Measurements from ENCODE around the gene METTL26. TPM values are rescaled to one million over a fixed set of nuclear protein-coding genes. Genes with fewer than 3 reads are reported as not detected.

The METTL26 gene
- total and polyA plus RNA-seq, 2 experiments from 2014 or later: 77.9 to 155 TPM

- 92% methylated on average over 22 of the region's 22 CpGs for WGBS (ENCODE audit: low lambda C conversion rate, missing lambda C conversion rate)
- no peaks in the 10 kb centered on the region for H3K9me2 ChIP-seq (replicated peaks; ENCODE audit: insufficient read depth)
- H4K20me1 ChIP-seq (ENCODE audit: insufficient read depth, poor library complexity, severe bottlenecking): no peaks in the 10 kb centered on the region
- H3K27me3 ChIP-seq: no peaks in the 10 kb centered on the region
- H3K27ac ChIP-seq: no peak overlapping the region
- H3K4me1 ChIP-seq (ENCODE audit: insufficient read depth): peaks cover 32% of the 10 kb centered on the region
- TF ChIP-seq EZH2 (IDR thresholded peaks at IDR 0.05; ENCODE audit: borderline replicate concordance): no peak
- no peak for TF ChIP-seq EZH2phosphoT487 (IDR thresholded peaks at IDR 0.05; ENCODE audit: low read depth, severe bottlenecking, unreplicated experiment)
- TF ChIP-seq CTCF (IDR thresholded peaks at IDR 0.05; ENCODE audit: poor library complexity): no peak
- H3K9me3 ChIP-seq (ENCODE audit: low read depth): no peaks in the 10 kb centered on the region
- no peak overlapping the region for H2AFZ ChIP-seq
- no peaks in the 10 kb centered on the region for H3K36me3 ChIP-seq (replicated peaks; ENCODE audit: insufficient read depth, low read depth)
- H3K4me3 ChIP-seq: no peak overlapping the region
- peaks cover 12% of the 10 kb centered on the region for H3K79me2 ChIP-seq
- DNase-seq (ENCODE audit: low spot score): no peak
- H3K4me2 ChIP-seq: no peak overlapping the region
Observed at GRCh38 chr16:634051-634670, 1.9 kb downstream of the METTL26 start.

DNA sequence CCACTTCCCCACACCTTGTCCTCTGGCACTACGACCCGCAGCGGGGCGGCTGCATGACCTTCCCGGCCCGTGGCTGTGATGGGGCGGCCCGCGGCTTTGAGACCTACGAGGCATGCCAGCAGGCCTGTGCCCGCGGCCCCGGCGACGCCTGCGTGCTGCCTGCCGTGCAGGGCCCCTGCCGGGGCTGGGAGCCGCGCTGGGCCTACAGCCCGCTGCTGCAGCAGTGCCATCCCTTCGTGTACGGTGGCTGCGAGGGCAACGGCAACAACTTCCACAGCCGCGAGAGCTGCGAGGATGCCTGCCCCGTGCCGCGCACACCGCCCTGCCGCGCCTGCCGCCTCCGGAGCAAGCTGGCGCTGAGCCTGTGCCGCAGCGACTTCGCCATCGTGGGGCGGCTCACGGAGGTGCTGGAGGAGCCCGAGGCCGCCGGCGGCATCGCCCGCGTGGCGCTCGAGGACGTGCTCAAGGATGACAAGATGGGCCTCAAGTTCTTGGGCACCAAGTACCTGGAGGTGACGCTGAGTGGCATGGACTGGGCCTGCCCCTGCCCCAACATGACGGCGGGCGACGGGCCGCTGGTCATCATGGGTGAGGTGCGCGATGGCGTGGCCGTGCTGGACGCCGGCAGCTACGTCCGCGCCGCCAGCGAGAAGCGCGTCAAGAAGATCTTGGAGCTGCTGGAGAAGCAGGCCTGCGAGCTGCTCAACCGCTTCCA is 2.6 kb downstream of the METTL26 start:
- Histone ChIP-seq H3K27me3 (no peaks in the 10 kb centered on the region), H3K9me2 (replicated peaks; ENCODE audit: insufficient read depth) (no peaks in the 10 kb centered on the region), H3K4me3 (no peak overlapping the region), H3K4me1 (ENCODE audit: insufficient read depth) (peaks cover 32% of the 10 kb centered on the region), H3K9me3 (ENCODE audit: low read depth) (no peaks in the 10 kb centered on the region), H3K27ac (no peak overlapping the region), H2AFZ (no peak overlapping the region), H3K4me2 (no peak overlapping the region), H4K20me1 (ENCODE audit: insufficient read depth, poor library complexity, severe bottlenecking) (no peaks in the 10 kb centered on the region), H3K79me2 (peaks cover 12% of the 10 kb centered on the region), H3K36me3 (replicated peaks; ENCODE audit: insufficient read depth, low read depth) (no peaks in the 10 kb centered on the region)
- 98% methylated on average over 55 of the region's 74 CpGs for WGBS (ENCODE audit: low lambda C conversion rate, missing lambda C conversion rate)
- DNase-seq (ENCODE audit: low spot score): no peak
- TF ChIP-seq EZH2 (IDR thresholded peaks at IDR 0.05; ENCODE audit: borderline replicate concordance) (no peak), CTCF (IDR thresholded peaks at IDR 0.05; ENCODE audit: poor library complexity) (no peak), EZH2phosphoT487 (IDR thresholded peaks at IDR 0.05; ENCODE audit: low read depth, severe bottlenecking, unreplicated experiment) (no peak)

- H3K27me3 ChIP-seq: no peaks in the 10 kb centered on the region
- no peak overlapping the region for H3K4me2 ChIP-seq
- WGBS (ENCODE audit: low lambda C conversion rate, missing lambda C conversion rate): 97% methylated on average over 57 of the region's 67 CpGs
Observed at GRCh38 chr16:632486-633335, 3.4 kb downstream of the METTL26 start.

More at GRCh38 chr16:632486-633335, 3.4 kb downstream of the METTL26 start:
- Histone ChIP-seq H4K20me1 (ENCODE audit: insufficient read depth, poor library complexity, severe bottlenecking) (no peaks in the 10 kb centered on the region), H3K9me2 (replicated peaks; ENCODE audit: insufficient read depth) (no peaks in the 10 kb centered on the region), H3K36me3 (replicated peaks; ENCODE audit: insufficient read depth, low read depth) (no peaks in the 10 kb centered on the region), H2AFZ (no peak overlapping the region), H3K4me1 (ENCODE audit: insufficient read depth) (peaks cover 27% of the 10 kb centered on the region), H3K79me2 (peaks cover 12% of the 10 kb centered on the region), H3K27ac (no peak overlapping the region), H3K9me3 (ENCODE audit: low read depth) (no peaks in the 10 kb centered on the region), H3K4me3 (no peak overlapping the region)
- TF ChIP-seq EZH2phosphoT487 (IDR thresholded peaks at IDR 0.05; ENCODE audit: low read depth, severe bottlenecking, unreplicated experiment): no peak
- TF ChIP-seq CTCF (IDR thresholded peaks at IDR 0.05; ENCODE audit: poor library complexity): no peak
- no peak for TF ChIP-seq EZH2 (IDR thresholded peaks at IDR 0.05; ENCODE audit: borderline replicate concordance)
- DNase-seq (ENCODE audit: low spot score): no peak
